PC-3 (cell line): ENCODE results near the gene KCNJ9.

ENCODE experiments used
- EZH2 ChIP-seq: fragments of 300-600 bp; sonication (generic); IDR thresholded peaks from one replicate; pipeline ENCODE4 v1.6.1; 2017; ENCODE audit warnings: antibody characterized with exemption, mild to moderate bottlenecking, low read length; ENCODE audit not compliant: unreplicated experiment
- TF ChIP-seq, protein P1 (sequence below): fragments of 300-600 bp; sonication (generic); conservative IDR thresholded peaks from 2 replicates; pipeline ENCODE4 v1.5.1; 2017; ENCODE audit warnings: antibody characterized with exemption, low read depth, mild to moderate bottlenecking, low read length

- TF ChIP-seq, protein P1, sequence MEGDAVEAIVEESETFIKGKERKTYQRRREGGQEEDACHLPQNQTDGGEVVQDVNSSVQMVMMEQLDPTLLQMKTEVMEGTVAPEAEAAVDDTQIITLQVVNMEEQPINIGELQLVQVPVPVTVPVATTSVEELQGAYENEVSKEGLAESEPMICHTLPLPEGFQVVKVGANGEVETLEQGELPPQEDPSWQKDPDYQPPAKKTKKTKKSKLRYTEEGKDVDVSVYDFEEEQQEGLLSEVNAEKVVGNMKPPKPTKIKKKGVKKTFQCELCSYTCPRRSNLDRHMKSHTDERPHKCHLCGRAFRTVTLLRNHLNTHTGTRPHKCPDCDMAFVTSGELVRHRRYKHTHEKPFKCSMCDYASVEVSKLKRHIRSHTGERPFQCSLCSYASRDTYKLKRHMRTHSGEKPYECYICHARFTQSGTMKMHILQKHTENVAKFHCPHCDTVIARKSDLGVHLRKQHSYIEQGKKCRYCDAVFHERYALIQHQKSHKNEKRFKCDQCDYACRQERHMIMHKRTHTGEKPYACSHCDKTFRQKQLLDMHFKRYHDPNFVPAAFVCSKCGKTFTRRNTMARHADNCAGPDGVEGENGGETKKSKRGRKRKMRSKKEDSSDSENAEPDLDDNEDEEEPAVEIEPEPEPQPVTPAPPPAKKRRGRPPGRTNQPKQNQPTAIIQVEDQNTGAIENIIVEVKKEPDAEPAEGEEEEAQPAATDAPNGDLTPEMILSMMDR: no peak
- no peak for TF ChIP-seq EZH2
Observed at GRCh38 chr1:160136926-160137200, 55.5 kb downstream of the KCNJ9 start.
